HL-60 (cell line): ENCODE results near the gene ACTN1.

Experiments
- DNase-seq, 2 experiments: peaks; one replicate each; pipeline ENCODE4 v3.0.0-alpha.2; 2010 to 2020; ENCODE audit warnings: low read depth in 1 of 2, low spot score in 1 of 2
- H3K27ac ChIP-seq: fragments of 250-450 bp; sonication (Bioruptor Pico); replicated peaks from 2 replicates; pipeline ENCODE4 v1.5.1; 2020; ENCODE audit warnings: mild to moderate bottlenecking, moderate library complexity
- H3K27me3 ChIP-seq: fragments of 250-450 bp; sonication (Bioruptor Pico); 2 replicates; pipeline ENCODE4 v1.5.1; 2021; ENCODE audit warnings: mild to moderate bottlenecking, moderate library complexity; ENCODE audit not compliant: insufficient read depth, poor library complexity, severe bottlenecking
- H3K4me3 ChIP-seq: replicated peaks from 2 replicates; pipeline ENCODE4 v1.5.1; 2011; ENCODE audit warnings: mild to moderate bottlenecking, control low read depth, low read length; ENCODE audit not compliant: insufficient read depth
- CTCF ChIP-seq: IDR thresholded peaks from one replicate; pipeline ENCODE4 v1.5.1; 2011; ENCODE audit warnings: low read length, control low read depth, inconsistent platforms; ENCODE audit not compliant: insufficient read depth
- GABPA ChIP-seq: IDR thresholded peaks from 2 replicates; pipeline ENCODE4 v1.6.1; 2012; ENCODE audit warnings: low read depth
- POLR2AphosphoS5 ChIP-seq: IDR thresholded peaks from 2 replicates; pipeline ENCODE4 v1.6.1; 2012; ENCODE audit warnings: low read depth
- REST ChIP-seq: IDR thresholded peaks from 2 replicates; pipeline ENCODE4 v1.6.1; 2012; ENCODE audit warnings: low read depth; ENCODE audit not compliant: insufficient replicate concordance
- SPI1 ChIP-seq: IDR thresholded peaks from 2 replicates; pipeline ENCODE4 v1.6.1; 2012; ENCODE audit warnings: low read depth, mild to moderate bottlenecking, borderline replicate concordance

ACTN1 gene

GRCh38 chr14:68919129-68919927 lies 59.8 kb downstream of the ACTN1 start:
- H3K4me3 ChIP-seq, result no peak overlapping the region
- no peak overlapping the region for H3K27ac ChIP-seq
- DNase-seq, result no peak
- no peak for TF ChIP-seq POLR2AphosphoS5
- TF ChIP-seq SPI1, result no peak
- no peak for TF ChIP-seq GABPA
- TF ChIP-seq REST, result no peak
- TF ChIP-seq CTCF, result no peak
- no peaks in the 10 kb centered on the region for H3K27me3 ChIP-seq

DNA sequence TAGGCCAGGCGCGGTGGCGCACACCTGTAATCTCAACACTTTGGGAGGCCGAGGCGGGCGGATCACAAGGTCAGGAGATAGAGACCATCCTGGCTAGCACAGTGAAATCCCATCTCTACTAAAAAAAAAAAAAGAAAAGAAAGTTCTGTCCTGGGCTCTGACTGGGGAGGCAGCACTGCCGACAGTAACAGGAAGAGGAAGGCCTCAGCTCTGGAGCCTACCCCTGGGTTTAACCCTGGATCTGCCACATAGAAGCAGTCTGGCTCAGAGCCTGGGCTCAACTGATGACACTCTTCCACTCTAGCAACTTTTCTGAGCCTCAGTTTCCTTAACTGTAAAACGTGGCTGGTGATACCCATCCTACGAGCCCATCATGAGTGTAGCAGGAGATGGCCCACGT lies 60.5 kb downstream of the ACTN1 start:
- TF ChIP-seq SPI1, result no peak
- TF ChIP-seq REST, result no peak
- TF ChIP-seq GABPA, result no peak
- no peak for TF ChIP-seq CTCF
- no peak for TF ChIP-seq POLR2AphosphoS5
- no peak for DNase-seq

DNA sequence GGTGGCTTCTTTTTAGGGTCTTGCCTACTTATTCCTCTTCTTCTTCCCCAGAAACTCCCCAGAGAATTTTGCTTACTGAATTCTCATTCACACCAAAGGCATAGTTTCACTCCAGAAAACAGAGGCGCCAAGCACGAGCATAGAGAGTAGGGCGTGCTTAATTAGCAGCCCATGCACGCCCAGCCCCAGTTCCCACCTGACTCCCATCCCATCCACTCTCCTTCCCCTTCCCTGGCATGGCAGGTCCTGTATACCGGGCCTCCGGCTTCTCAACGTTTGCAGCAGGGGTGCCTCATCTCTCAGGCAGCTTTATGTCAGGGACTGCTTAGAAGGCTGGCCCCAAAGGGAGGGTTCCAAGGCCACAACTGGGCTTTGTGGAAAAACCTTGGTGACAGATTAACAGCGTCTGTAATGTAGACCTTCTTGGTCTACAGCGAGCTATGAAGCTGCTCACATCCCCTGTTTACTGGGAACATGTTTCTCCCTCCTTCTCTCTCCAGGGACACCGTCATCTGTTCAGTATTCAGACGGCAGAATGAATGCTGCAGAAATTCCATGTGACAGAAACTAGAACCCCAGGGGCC lies 62.7 kb downstream of the ACTN1 start:
- TF ChIP-seq GABPA, result no peak
- TF ChIP-seq SPI1, result no peak
- DNase-seq, result no peak
- Histone ChIP-seq H3K27me3 (no peaks in the 10 kb centered on the region), H3K27ac (no peak overlapping the region), H3K4me3 (no peak overlapping the region)

More for the DNA sequence above, 60.5 kb downstream of the ACTN1 start:
- H3K27ac ChIP-seq, result no peak overlapping the region
- H3K4me3 ChIP-seq, result no peak overlapping the region
- no peaks in the 10 kb centered on the region for H3K27me3 ChIP-seq

DNA sequence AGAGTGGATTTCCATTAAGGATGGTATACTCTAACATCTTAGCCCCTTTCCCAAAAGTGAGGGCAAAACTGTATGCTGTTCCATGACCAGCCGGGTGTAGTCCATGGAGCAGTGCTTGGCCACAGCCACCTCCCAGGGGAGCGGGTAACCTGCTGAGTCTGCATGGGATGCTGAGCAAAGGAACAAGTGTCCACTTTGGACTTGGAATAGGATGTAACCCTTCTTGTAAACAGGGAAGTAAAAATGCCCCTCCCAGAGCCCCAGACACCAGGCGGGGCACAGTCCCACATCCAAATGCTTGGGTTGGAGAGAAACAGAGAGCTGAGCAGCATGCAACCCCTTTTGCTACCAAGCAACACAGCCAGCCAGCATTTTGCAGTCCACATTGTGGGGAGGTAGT lies 65.6 kb downstream of the ACTN1 start:
- Histone ChIP-seq H3K27ac (no peak overlapping the region), H3K27me3 (no peaks in the 10 kb centered on the region), H3K4me3 (no peak overlapping the region)
- no peak for TF ChIP-seq GABPA
- no peak for TF ChIP-seq SPI1
- no peak for TF ChIP-seq POLR2AphosphoS5
- TF ChIP-seq REST, result no peak
- no peak for TF ChIP-seq CTCF
- DNase-seq, result no peak
